CD4-positive, alpha-beta T cell treated with Interleukin-17A for 4 hours (primary cell): ENCODE data around the gene STARD3NL.

Source experiments
- DNase-seq: peaks from one replicate; pipeline ENCODE4 v3.0.0-alpha.2; 2020; ENCODE audit warnings: mixed read lengths

STARD3NL gene

DNA sequence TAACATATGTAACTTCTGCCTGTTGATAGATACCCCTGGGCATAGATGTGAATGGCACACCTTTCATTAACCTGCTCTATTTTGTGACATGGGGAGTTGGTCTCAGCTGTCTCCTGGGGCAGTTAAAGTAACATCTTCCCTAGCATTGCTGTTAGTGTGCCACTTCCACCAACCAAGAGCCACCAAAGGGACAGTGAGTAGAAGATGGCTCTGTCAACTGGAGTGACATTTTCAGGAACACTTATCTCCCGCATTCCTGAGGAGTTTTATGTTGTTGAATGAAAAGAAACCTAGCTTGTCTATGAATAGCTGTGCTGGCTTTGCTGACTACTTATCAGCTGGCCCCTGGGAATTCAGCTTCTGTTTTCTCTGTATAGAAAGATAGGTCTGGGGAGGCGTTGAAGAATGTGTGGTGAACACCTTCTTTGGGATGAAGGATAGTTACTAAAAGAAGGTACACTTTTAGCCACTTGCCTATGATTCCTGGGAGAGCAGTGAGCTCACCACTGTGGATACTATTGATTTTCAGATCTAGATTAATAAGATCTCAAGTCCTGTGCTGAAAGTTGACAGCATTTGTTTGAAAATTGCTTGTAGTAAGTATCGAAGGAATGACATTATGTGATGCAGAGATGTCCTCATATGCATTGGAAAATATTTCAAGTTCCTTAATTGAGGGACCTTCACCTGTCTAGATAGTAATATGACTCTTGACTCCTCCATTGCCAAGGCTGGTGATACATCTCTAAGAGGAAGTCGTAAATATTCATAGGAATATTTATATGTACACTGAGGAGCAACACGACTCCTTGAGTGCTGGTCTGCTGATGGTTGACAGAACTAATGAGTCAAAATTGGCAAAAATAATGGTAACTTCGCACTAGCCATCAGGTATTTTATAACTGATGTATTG lies 7.6 kb downstream of the STARD3NL start:
- DNase-seq, result no peak

DNA sequence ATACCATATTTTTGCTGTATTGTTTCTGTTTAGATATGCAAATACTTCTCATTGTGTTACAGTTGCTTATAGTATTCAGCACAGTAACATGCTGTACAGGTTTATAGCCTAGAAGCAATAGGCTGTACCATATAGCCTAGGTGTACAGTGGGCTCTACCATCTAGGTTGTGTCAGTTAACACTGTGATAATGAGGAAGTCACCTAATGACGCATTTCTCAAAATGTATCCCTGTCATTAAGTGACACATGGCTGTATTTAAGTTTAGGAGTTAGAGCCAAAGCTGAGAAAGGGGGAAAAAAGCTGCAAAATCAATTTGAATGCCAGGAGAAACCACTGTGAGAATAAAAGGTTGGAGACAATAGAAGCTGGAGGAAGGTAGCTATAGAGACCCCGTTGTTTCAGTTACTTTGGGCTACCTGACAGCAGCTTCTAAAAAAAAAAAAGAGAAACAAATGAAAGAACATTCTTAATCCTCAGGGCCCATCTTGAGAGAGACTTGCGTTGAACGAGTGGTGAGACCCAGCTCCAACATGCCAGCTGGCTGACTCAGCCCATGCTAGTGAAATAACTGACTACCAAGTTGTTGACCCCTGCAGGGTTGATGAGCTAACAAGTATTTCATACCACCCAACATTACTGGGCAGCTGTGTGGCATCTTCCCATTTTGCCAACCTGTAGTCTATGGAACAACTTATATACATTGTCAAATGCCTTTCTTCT lies 8.7 kb downstream of the STARD3NL start:
- no peak for DNase-seq

DNA sequence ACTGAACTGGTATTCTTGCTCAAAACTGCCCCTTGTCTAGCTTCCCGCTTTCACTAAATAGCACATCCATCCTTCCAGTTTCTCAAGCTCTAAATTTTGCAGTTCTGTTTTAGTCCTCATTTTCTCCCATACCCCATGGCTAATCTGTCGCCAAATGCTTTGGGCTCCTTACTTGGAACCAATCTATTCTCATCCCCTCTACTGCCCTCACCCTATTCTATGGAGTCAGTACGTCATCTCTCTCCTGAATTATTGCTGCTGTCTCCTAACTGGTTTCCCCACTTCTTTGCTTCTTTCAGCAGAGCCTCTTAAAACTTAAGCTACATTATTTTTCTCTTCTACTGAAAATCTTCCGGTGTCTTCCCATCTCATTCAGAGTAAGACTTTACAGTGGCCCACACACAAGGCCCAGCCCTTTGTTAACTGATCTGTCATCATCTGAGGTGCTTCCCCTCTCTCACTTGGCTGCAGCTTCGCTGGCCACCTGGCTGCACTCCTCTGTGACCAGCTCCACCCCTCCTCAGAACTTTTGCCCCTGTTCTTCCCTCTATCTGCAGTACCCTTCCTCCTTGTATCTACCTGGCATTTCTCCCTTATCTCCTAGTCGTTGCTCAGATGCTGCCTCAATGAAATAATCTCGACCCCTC lies 9.9 kb downstream of the STARD3NL start:
- DNase-seq, result no peak

DNA sequence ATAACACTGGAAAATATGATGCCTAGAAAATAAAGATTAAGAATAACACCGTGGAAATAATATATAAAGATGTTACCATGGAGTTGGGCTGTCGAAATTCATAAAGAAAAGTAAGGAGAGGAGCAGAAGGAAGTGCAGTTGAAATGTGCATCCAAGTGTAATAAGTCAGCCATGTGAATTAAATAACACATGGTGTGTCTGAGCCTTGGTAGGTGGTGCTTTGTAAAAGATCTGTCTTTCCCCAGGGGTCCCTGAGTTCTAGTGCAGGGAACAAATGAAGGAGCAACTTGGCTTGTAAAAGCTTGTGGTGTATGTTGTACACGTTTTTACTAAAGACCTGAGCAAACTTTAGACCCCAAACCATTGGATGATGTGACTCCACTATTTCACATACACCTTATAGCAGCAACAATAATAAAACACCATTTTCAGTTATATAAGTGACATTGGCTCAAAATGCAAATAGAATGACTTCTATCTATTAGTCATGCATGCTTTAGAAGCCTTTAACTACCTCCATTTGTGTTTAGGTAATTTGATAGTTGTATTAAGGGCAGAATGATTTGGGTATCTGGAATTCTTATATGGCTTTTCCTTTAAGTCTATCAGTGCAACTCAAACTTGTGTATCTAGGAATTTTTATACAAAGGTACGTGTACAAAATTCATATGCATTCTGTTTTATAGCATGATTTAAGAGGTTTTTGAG lies 11.3 kb downstream of the STARD3NL start:
- no peak for DNase-seq

DNA sequence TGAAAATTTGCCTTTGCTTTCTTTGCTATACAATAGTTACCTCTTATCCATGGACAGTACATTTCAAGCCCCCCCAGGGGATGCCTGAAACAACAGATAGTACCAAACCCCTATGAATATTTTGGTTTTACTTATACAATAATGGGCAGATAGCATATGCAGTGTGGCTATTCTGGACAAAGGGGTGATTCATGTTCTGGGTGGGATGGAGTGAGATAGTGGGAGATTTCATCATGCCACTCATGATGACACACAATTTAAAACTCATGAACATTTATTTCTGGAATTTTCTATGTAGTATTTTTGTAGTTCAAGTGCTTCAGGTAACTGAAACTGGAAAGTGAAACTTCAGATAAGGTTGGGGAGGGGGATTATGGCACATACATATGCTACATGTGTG lies 12.0 kb downstream of the STARD3NL start:
- DNase-seq, result no peak

DNA sequence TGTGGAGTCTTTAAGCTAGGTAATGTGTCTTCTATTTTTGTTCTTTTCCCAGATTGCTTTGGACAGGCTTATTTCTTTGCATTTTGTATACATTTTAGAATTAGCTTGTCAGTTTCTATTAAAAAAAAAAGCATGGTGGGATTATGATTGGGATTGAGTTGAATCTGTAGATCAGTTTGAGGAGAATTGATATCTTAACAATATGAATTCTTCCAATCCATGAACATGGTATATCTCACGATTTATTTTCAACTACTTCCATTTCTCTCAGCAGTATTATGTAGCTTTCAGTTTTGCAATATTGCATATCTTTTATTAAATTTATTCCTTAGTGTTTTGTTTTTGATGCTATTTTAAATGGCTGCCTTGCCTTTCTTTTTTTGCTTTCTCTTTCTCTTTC lies 13.7 kb downstream of the STARD3NL start:
- no peak for DNase-seq

DNA sequence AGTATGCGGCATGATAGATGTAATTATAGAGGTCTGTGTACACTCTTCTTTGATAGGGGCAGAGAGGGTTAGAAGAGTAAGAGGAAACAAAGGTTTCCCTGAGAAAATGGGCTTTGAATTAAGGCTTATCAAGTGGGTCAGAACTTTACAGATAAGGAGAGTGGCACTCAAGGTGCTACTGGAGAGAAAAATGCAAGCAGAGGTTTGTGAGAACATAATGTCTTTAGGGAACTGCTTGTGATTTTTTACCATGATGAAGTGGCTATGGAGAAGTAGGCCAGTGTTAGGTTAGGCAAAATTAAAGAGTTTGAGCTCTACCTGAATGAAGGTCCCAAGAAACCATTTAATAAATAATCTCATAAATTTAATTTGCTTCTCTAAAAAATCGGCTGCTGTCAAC lies 14.3 kb downstream of the STARD3NL start:
- DNase-seq, result no peak

DNA sequence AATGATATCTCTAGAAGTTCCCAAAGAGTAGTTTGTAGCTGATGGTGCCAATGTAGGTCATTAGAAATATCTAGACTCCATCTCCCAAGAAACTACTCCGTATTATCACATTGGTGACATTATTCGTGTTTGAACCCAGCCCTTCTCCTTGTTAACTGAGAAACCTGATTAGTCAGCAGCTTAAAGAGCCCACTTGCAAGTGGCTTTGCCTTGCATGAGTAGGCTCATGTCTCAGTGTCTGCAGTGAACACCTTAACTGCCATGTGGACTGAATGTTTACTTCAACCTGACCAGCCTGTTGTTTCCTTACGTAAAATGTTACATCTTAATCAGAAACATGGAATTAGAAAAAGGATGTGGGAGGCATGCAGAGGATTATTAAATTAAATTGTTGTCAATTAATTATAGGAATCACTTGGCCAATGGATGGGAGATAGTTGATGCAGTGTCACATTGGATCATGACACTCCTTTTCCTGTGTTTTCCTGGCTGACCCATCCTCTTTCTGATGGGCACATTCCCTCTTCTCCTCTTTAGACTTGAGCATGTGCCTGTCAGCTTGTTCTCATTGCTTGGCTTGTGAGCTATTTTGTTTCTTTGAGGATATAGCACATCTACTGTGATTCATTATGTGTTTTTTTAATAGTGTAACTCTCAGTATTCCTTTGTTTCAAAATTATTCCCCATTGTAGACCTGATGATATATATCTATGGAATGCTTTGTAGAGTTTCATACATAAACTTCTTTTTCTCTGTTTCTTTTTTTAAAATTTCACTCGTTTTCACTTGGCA lies 18.0 kb downstream of the STARD3NL start:
- no peak for DNase-seq

DNA sequence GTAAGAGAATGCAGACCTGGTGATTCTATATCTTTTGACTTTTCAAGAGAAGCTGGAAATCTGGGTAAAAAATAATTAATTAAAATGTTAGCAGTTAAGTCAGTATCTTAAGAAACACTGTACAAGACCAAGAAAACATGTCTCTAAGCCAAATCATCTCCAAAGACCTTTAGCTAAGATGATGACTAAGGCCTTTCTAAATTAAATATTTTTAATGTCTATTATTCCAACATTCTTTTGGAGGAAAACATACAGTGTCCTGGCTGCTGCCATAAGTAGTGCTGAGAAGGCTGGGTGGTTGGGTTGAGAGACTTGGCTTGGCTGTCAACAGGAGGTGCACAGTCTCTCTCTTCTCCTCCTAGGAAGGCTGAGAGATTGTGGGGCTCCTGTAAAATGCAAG lies 20.3 kb downstream of the STARD3NL start:
- no peak for DNase-seq

DNA sequence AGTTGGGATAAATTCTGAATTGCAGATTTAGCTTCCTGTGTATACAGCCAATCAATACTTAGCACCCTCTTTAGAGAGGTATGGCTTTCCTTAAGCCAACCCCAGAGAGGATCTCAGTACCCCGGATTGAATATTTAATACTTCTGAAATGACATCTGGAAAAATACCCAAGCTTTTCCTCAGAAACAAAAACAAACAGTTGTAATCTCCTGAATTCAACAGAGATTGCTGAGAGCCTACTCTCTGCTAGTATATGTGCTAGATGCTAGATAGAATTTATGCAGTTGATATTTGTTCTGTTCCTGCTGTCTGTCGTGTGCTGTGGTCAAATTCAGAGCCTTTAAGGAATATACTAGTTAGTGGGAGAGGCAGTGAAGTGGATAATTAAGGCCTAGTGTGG lies 21.1 kb downstream of the STARD3NL start:
- no peak for DNase-seq

DNA sequence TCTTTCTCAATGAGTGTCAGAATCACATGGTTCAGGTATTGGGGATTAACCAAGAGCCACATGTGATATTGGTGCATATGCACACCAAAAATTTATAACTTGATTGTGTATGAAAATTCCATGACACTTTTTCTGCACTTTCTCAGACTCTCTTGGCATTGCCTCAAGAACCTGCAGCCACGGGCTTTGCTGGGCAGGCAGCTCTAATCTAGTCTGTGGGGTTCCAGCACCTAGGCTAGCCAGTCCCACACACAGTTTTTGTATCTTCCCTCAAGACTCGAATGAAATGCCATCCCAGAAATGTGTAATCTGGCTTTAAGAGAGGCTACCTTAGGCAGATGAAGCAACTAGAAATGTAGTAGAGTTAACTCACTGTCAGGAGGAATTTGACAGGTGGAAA lies 21.7 kb downstream of the STARD3NL start:
- no peak for DNase-seq

DNA sequence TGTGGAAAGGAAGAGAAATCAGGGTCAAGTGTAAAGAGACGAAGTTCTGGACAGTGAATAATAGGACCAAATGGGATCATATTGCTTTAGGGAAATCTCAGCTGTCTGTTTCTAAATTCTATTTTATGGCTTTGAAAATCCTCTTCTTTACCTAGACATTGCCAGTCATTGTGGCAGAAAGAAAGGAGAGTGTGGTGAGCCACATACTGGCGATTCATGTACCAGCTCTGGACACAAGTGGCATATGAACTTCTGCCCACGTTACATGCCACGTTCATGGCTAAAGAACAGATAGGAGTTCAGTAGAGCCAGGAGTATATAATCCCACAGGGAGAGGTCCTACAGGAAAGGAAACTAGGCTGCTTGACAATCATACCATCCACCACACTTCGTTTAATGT lies 28.0 kb downstream of the STARD3NL start:
- DNase-seq, result no peak

DNA sequence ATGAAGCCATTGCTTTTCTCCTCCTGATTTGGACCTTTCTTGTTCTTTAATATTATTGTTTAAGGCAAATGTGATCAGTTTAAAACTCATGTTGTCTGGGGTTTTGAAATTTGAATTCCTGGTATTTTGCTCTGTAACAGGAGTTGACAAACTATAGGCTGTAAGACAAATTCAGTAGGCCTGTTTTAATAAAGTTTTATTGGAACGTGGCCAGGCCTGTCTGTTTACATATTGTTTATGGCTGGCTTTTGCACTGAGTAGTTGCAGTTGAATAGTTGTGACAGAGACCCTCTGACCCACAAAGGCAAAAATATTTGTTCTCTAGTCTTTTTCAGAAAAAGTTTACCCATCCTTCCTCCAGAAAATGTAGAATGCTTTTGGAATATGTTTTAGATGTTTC lies 29.8 kb downstream of the STARD3NL start:
- DNase-seq, result no peak

DNA sequence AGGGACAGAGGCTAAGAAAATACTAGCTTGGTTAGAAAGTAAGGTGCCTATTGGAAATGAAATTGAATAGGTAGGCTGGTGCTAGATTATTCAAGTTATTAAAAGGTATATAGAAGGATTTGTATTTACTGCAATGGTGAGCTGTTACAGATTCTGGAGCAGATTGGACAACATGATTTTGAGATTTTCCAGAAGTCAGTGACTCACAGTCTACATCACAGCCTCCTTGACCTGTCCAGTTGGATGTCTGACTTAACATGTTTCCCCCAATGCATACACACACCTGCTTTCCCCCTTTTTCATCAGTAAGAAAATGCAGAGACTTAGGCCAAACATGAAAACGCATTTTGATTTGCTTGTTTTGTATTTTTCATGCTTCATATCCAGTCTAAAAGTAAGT lies 33.4 kb downstream of the STARD3NL start:
- no peak for DNase-seq

DNA sequence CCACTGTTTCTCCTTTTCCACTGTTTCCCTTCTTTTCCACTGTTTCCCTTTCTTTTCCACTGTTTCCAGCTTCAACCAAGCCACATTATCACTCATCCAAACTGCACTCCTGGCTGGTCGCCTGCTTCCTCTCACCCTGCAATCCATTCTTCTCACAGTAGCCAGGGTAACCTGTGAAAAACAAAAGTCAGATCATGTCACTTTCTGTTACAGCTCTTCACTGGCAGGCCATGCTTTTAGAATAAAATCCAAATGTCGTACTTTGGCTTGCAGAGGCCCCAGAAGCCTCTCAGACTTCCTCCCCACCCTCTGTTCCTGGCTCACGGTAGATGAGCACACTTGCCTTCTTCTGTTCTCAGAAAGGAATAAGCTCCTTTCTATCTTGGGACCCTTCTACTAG lies 33.9 kb downstream of the STARD3NL start:
- DNase-seq, result no peak

DNA sequence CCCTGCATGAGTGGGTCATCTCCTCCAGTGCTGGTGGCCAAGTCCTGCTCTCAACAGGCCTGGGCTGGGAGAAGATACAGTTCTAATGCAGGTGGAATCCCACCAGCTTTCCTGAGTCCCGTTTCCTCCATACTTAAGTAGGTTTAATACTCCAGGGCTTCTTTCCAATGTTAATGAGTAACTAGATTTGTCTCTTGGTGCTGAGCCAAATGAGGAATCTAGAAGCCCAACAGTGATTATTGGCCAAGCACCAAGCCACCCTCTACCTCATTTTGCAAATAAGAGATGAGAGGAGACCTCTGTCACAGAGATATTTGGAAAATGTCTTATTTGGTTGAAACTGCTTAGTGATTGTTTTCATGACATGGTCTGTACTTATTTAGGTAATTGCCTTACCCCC lies 37.1 kb downstream of the STARD3NL start:
- DNase-seq, result no peak

DNA sequence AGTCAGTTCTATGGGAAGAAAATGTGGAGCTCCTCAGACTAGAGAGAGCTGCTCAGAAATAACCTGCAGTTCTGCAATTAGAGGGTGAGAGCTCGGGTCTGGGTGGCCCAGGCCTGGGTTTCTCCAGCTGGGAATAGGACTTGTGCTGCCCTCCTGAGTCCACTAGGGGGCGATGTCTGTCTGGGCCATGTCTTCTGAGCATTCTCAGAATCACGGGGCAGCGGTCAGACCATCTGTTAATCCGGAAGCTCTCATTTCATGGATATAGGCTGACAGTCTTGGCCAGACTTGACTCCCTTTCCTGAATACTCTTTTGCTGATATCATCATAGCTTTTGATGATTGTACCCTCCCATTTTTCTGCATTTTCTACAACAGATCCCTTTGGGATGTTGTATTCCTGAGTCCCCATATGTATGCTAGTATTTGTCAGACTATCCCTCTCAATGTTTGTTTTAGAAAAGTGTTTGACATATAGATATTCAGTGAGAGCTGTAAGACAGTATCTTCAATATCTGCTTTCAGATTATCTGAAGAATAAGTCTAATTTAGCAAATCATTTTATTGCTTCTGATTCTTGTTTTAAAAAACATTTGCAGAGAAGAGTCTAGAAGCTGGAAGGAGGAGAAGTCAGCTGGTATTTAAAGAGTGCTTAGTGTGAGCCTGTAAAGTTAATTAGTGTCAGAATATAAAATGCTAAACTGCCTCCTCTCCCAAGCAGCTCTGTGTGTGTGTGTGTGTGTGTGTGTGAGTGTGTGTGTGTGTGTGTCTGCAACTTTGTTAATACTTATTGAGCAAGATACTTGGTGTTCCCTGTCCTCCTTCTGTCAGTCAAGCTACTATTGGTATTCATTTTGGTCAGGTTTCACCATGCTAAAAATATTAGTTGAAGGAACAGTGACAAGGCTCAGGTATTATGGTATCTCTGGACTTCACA lies 38.0 kb downstream of the STARD3NL start:
- DNase-seq, result peak; percentile 81

DNA sequence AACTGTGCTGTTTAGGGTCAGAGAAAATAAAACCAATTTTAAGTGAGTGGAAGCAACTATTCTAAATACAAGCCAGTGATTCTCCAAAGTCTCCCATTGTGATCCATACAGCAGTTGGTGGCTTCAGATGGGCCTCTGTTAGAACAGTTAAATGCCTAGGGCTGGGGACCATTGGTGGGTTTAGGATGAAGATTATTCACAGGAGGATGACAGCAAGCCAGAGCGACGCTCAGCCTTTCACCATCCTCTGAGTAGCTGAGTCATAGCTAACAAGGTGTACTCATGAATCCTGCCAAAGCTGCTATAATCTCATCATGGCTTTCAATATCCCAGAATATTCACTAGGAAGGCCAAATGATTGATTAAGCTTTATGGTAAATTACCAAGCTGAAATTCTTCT lies 39.6 kb downstream of the STARD3NL start:
- no peak for DNase-seq

DNA sequence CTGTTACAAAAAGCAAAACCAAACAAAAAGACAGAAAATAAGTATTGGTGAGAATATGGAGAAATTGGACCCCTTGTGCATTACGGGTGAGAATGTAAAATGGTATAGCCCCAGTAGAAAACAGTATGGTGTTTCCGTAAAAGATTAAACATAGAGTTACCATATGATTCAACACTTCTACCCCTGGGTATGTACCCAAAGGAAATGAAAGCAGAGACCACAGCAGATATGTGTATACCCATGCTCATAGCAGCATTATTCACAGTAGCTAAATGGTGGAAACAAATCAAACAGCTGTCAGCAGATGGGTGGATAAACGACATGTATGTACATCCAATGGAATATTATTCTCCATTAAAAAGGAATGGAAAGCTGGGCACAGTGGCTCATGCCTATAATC lies 42.4 kb downstream of the STARD3NL start:
- DNase-seq, result no peak

DNA sequence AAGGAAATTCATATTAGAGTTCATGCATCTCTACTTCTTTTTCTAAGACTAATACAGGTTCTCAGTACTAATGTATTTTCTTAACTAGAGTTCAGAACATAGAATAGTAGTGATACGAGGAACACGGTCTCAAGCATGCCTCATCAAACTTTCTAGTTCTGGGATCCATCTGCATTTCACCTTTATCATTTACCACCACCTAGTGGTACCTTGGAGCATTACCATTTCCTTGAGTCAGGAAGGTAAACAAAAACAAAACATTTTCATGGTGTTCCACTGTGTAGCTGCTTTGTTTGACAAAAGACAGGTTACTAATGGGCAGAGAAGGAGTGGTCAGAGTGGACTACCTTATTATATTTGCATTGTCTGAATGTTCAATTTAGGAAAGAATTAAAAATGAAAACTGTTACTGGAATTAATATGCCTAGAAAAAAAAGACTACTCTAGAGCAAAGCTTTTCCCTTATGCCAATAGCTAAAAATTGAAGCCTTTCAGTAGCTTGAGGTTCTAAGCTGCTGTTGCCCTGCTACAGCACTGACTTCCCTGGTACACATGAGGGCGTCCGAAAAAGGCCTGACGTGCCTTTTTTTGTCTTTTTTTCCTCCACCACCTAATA lies 44.5 kb downstream of the STARD3NL start:
- DNase-seq, result peak; percentile 33

DNA sequence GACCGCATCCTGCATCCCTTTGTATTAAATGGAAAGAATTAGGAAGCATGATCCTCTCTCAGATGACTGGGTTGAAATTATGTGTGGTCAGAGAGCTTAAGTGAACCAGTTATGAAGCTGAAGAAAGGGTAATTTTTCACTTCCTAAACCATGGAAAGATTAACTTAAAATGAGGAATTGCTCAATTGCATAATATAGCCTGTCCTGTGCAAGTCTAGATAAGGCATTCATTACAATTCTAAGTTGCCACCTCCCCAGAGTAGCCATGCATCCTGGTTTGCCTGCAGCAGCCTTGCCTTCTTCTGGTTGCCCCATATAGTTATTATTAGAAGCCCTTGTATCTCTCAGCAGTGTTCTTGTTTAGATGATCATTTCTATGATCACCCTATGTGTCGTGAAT lies 45.3 kb downstream of the STARD3NL start:
- DNase-seq, result no peak
